Heart right ventricle (tissue), 16 donors: ENCODE data around the gene WDHD1. TPM values are rescaled to one million over a fixed set of nuclear protein-coding genes. Genes with fewer than 3 reads are reported as not detected.

Source experiments
- ATAC-seq, 8 donors: fragments of 200-7000 bp; cut with Tn5 transposase; one replicate each; pipeline ENCODE4 v1.9.1; 2020; ENCODE audit warnings: mild to moderate bottlenecking in 8 of 8, moderate library complexity in 8 of 8, moderate number of reproducible peaks in 1 of 8
- DNase-seq, 2 donors: peaks; one replicate each; pipeline ENCODE4 v3.0.0-alpha.2; 2020
- H3K27ac ChIP-seq, 10 donors: fragments of 200-600 bp; sonication (generic) in 2 of 10; one replicate each; pipeline versions ENCODE4 v1.5.0 to v1.8.0; 2020 to 2022; ENCODE audit warnings: mild to moderate bottlenecking in 3 of 10
- H3K27me3 ChIP-seq, 7 donors: fragments of 200-600 bp; one replicate each; pipeline ENCODE4 v1.8.0; 2021 to 2022; ENCODE audit warnings: mild to moderate bottlenecking in 2 of 7
- H3K36me3 ChIP-seq, 9 donors: fragments of 200-600 bp; sonication (generic) in 1 of 9; one replicate each; pipeline versions ENCODE4 v1.5.0 to v1.8.0; 2020 to 2022; ENCODE audit warnings: mild to moderate bottlenecking in 2 of 9
- H3K4me1 ChIP-seq, 9 donors: fragments of 200-600 bp; sonication (generic) in 1 of 9; one replicate each; pipeline versions ENCODE4 v1.5.0 to v1.8.0; 2020 to 2022; ENCODE audit warnings: mild to moderate bottlenecking in 4 of 9
- H3K4me3 ChIP-seq, 10 donors: fragments of 200-600 bp; sonication (generic) in 2 of 10; one replicate each; pipeline versions ENCODE4 v1.5.0 to v1.8.0; 2020 to 2022; ENCODE audit warnings: mild to moderate bottlenecking in 7 of 10, moderate library complexity in 2 of 10
- H3K9me3 ChIP-seq, 11 donors: fragments of 200-600 bp in 10 of 11; sonication (generic) in 2 of 11; one replicate each; pipeline versions ENCODE4 v1.5.0 to v1.8.0; 2013 to 2022; ENCODE audit warnings: mild to moderate bottlenecking in 2 of 11, control low read depth in 1 of 11, moderate library complexity in 1 of 11
- CTCF ChIP-seq, 9 donors: fragments of 200-600 bp; sonication (generic) in 2 of 9; IDR thresholded peaks; one replicate each; pipeline versions ENCODE4 v1.5.0 to v1.8.0; 2021 to 2022; ENCODE audit warnings: antibody characterized with exemption in 9 of 9, mild to moderate bottlenecking in 5 of 9, moderate library complexity in 1 of 9
- WGBS, 2 donors: extraction: QIAGEN DNeasy Blood & Tissue Kit; methylation state at CpG; one replicate each; pipeline ENCODE4 v1.1.7; 2013; ENCODE audit warnings: inconsistent platforms in 1 of 2; 5-methylcytosine and 5-hydroxymethylcytosine counted together
- intact Hi-C, 10 donors: fragments of 100-400 bp; cut with DNase I; formaldehyde crosslinking; loops; one replicate each; pipeline versions ENCODE4 v1.11.1 to v1.14.2; 2022
- polyA plus RNA-seq, 2 donors: library from polyadenylated mRNA; stranded (reverse); fragments of 200-250 nt; gene quantifications; one replicate each; pipeline ENCODE4 v1.2.3, GENCODE V29; 2013
- total RNA-seq, 10 donors: library from RNA; stranded (reverse); fragmentation: NEBNext Ultra II Directional in 3 of 10; extraction: Animal tissue kit (Norgen Biotek cat#: 25700) in 3 of 10; gene quantifications; one replicate each; pipeline versions ENCODE4 v1.2.1 to v1.2.4, GENCODE V29; 2021 to 2023
- donor health status: Arrhythmogenic right ventricular cardiomyopathy.
- donor health status: ischemic (EF 13 %, LVEDD 7.1; RV severe dilation, severe dysfunction).
- donor health status: healthy with polysubstance abuse.
- donor health status: DM: no; HTN: yes; CAD: no.
- donor health status: DM: no; HTN: no; CAD: no.
- donor health status: ischemic (EF 25% LVEDD 6.9; RV normal size, moderate dysfunction).
- donor health status: ischemic (EF 25% LVEDD 5.7; RV mildly dilated, moderate dysfunction).
- donor health status: healthy.
- donor health status: DM: yes; HTN: yes; CAD: no.
- donor health status: Ischemic cardiomyopathy.
- donor health status: ischemic (EF 35%, LVEDD 5.7; RV mildly dilated, moderate dysfunction).
- donor health status: nonischemic (EF 11% LVEDD 7.7; RV severe dilation, severe dysfunction).
- donor health status: DM: yes; HTN: yes; CAD: no.
- donor health status: PGD.
- donor health status: ischemic (EF 29% LVEDD 5.4; RV normal size, mild dysfunction).
- donor health status: nonischemic (EF 23%, LVEDD 6.1; RV moderate dilation, normal function).

WDHD1 gene
- total and polyA plus RNA-seq, 12 donors, result 0.59 to 2.7 (median 1.9) TPM

- H3K4me1 ChIP-seq, result peaks cover 0 to 10% (median 0%) of the 10 kb centered on the region in 9 donors
- intact Hi-C loops, result loop anchor here in 5 of 10 donors (5.0 to 10.0 kb wide), 4 partner anchors 83 to 328 kb away; partner anchors contain the start of gene SAMD4A (in 3 of the 5)
- H3K27ac ChIP-seq, result no peak overlapping the region
- H3K36me3 ChIP-seq, result no peaks in the 10 kb centered on the region
- TF ChIP-seq CTCF (IDR thresholded peaks at IDR 0.05), result no peak
- DNase-seq (no peak), ATAC-seq (no peak)
- H3K9me3 ChIP-seq, result no peaks in the 10 kb centered on the region
- 96 to 100% methylated on average over 1 of the region's 1 CpG for WGBS, 2 donors
- no peaks in the 10 kb centered on the region for H3K27me3 ChIP-seq
- H3K4me3 ChIP-seq, result no peak overlapping the region
Observed at GRCh38 chr14:54890788-54891187, 136.1 kb downstream of the WDHD1 start.

GRCh38 chr14:54889919-54890318 is 137.0 kb downstream of the WDHD1 start:
- DNase-seq (no peak), ATAC-seq (no peak)
- Histone ChIP-seq H3K27ac (no peak overlapping the region), H3K27me3 (no peaks in the 10 kb centered on the region), H3K4me3 (no peak overlapping the region), H3K4me1 (peaks cover 0 to 10% (median 0%) of the 10 kb centered on the region in 9 donors), H3K36me3 (no peaks in the 10 kb centered on the region), H3K9me3 (no peaks in the 10 kb centered on the region)
- intact Hi-C loops, result loop anchor here in 5 of 10 donors (5.0 to 10.0 kb wide), 4 partner anchors 83 to 328 kb away; partner anchors contain the start of gene SAMD4A (in 3 of the 5)
- 96 to 97% methylated on average over 8 of the region's 8 CpGs for WGBS, 2 donors
- no peak for TF ChIP-seq CTCF (IDR thresholded peaks at IDR 0.05)

Other genes with a start within 250 kb of the WDHD1 start
- 10 to 100 TPM in 1 of 10 donors, 1 to 10 TPM in 9; 1.0 to 11.0 (median 2.7) TPM for gene GCH1, start 124.3 kb downstream of the WDHD1 start, total RNA-seq
- gene GCH1, start 124.3 kb downstream of the WDHD1 start, polyA plus RNA-seq, result 1 to 10 TPM; 2.3 to 3.3 TPM
- 10 to 100 TPM; 12.2 to 24.2 (median 17.4) TPM for gene SOCS4, start 137 bp upstream of the WDHD1 start, total RNA-seq
- 1 to 10 TPM; 4.7 to 5.9 TPM for gene SOCS4, start 137 bp upstream of the WDHD1 start, polyA plus RNA-seq
- gene MAPK1IP1L, start 24.5 kb upstream of the WDHD1 start, total RNA-seq, result 100 to 1,000 TPM in 1 of 10 donors, 10 to 100 TPM in 9; 58.6 to 105 (median 78.4) TPM
- gene MAPK1IP1L, start 24.5 kb upstream of the WDHD1 start, polyA plus RNA-seq, result 10 to 100 TPM; 23.6 to 38.6 TPM
- gene LGALS3, start 102.2 kb upstream of the WDHD1 start, total RNA-seq, result 100 to 1,000 TPM; 119 to 302 (median 168) TPM
- 100 to 1,000 TPM; 288 to 308 TPM for gene LGALS3, start 102.2 kb upstream of the WDHD1 start, polyA plus RNA-seq
- 1 to 10 TPM in 1 of 10 donors, under 1 TPM in 4, not detected in 5; 0.07 to 5.1 (median 0.49) TPM for gene DLGAP5, start 164.5 kb upstream of the WDHD1 start, total RNA-seq
- under 1 TPM; 0.07 to 0.22 TPM for gene DLGAP5, start 164.5 kb upstream of the WDHD1 start, polyA plus RNA-seq
- gene FBXO34, start 244.3 kb upstream of the WDHD1 start, total RNA-seq, result 10 to 100 TPM; 16.9 to 26.2 (median 21.2) TPM
- 10 to 100 TPM in 1 of 2 donors, 1 to 10 TPM in 1; 8.9 to 12.0 TPM for gene FBXO34, start 244.3 kb upstream of the WDHD1 start, polyA plus RNA-seq